ENCODE measurements around the gene FUT9.

GRCh38 chr6:96150431-96150830 is 134.7 kb downstream of the FUT9 start:
- no peak for TF ChIP-seq EZH2phosphoT487 (IDR thresholded peaks at IDR 0.05; ENCODE audit: borderline replicate concordance)
- TF ChIP-seq, protein P1, sequence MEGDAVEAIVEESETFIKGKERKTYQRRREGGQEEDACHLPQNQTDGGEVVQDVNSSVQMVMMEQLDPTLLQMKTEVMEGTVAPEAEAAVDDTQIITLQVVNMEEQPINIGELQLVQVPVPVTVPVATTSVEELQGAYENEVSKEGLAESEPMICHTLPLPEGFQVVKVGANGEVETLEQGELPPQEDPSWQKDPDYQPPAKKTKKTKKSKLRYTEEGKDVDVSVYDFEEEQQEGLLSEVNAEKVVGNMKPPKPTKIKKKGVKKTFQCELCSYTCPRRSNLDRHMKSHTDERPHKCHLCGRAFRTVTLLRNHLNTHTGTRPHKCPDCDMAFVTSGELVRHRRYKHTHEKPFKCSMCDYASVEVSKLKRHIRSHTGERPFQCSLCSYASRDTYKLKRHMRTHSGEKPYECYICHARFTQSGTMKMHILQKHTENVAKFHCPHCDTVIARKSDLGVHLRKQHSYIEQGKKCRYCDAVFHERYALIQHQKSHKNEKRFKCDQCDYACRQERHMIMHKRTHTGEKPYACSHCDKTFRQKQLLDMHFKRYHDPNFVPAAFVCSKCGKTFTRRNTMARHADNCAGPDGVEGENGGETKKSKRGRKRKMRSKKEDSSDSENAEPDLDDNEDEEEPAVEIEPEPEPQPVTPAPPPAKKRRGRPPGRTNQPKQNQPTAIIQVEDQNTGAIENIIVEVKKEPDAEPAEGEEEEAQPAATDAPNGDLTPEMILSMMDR (conservative IDR thresholded peaks at IDR 0.05; ENCODE audit: low read length) = no peak
